ENCODE measurements around the gene BRSK1.
A peak's percentile ranks its signal among the peaks of the same experiment; 100 is the strongest.

BRSK1 gene

GRCh38 chr19:55283548-55284377 lies at the start of gene BRSK1:
Gene BRSK1 (plus strand): TSS chr19:55283997. CDS start chr19:55284443, 446 bp downstream.
- DNase-seq: peak in 54 of 56 donors; percentile 22 to 90 (median 79)

GRCh38 chr19:55238030-55238429 lies 45.8 kb upstream of the BRSK1 start:
- DNase-seq: no peak

GRCh38 chr19:55239004-55239403 lies 44.8 kb upstream of the BRSK1 start:
- no peak for DNase-seq

GRCh38 chr19:55240713-55241020 lies 43.1 kb upstream of the BRSK1 start:
- no peak for DNase-seq

- no peak for DNase-seq
Observed at GRCh38 chr19:55241143-55241934, 42.5 kb upstream of the BRSK1 start.

- DNase-seq: no peak
Observed at GRCh38 chr19:55241935-55242464, 41.8 kb upstream of the BRSK1 start.

GRCh38 chr19:55242517-55242916 lies 41.3 kb upstream of the BRSK1 start:
- DNase-seq: no peak

GRCh38 chr19:55244004-55244680 lies 39.7 kb upstream of the BRSK1 start:
- DNase-seq: no peak

GRCh38 chr19:55245236-55245904 lies 38.4 kb upstream of the BRSK1 start:
- DNase-seq: no peak

GRCh38 chr19:55246462-55247451 lies 37.0 kb upstream of the BRSK1 start:
- DNase-seq: no peak

GRCh38 chr19:55247621-55248099 lies 36.1 kb upstream of the BRSK1 start:
- DNase-seq: no peak

- DNase-seq: no peak
Observed at GRCh38 chr19:55248166-55248675, 35.6 kb upstream of the BRSK1 start.

- no peak for DNase-seq
Observed at GRCh38 chr19:55248704-55249103, 35.1 kb upstream of the BRSK1 start.

GRCh38 chr19:55249841-55250240 lies 34.0 kb upstream of the BRSK1 start:
- DNase-seq: no peak

- no peak for DNase-seq
Observed at GRCh38 chr19:55250262-55251036, 33.3 kb upstream of the BRSK1 start.

- DNase-seq: peak in 3 of 56 donors; percentile 6 to 23 (median 17)
Observed at GRCh38 chr19:55251341-55252081, 32.3 kb upstream of the BRSK1 start.

GRCh38 chr19:55252760-55253663 lies 30.8 kb upstream of the BRSK1 start:
- DNase-seq: no peak

Measured in nucleus accumbens (tissue), 56 donors.